HepG2 (cell line): ENCODE data around the gene TET3.

Experiments
- DMAP1 ChIP-seq: IDR thresholded peaks from 2 replicates; pipeline ENCODE4 v1.6.1; 2016
- ETV6 ChIP-seq: sonication (generic); formaldehyde crosslinking; conservative IDR thresholded peaks from 2 replicates; pipeline ENCODE4 v1.4.0; 2020; ENCODE audit warnings: missing genetic modification reagents
- JUN ChIP-seq: sonication (generic); formaldehyde crosslinking; IDR thresholded peaks from 2 replicates; pipeline ENCODE4 v1.4.0; 2020; ENCODE audit warnings: mild to moderate bottlenecking, missing genetic modification reagents
- TCF7 ChIP-seq: sonication (generic); IDR thresholded peaks from 2 replicates; pipeline ENCODE4 v1.6.1; 2016; ENCODE audit warnings: antibody characterized with exemption, low read depth
- ZBTB21 ChIP-seq: sonication (generic); formaldehyde crosslinking; IDR thresholded peaks from 2 replicates; pipeline ENCODE4 v1.4.0; 2020; ENCODE audit warnings: missing genetic modification reagents
- TF ChIP-seq, protein P1 (sequence below): sonication (generic); formaldehyde crosslinking; IDR thresholded peaks from 2 replicates; pipeline ENCODE4 v1.9.0; 2021; ENCODE audit warnings: missing genetic modification reagents, mild to moderate bottlenecking, borderline replicate concordance
- TF ChIP-seq, protein P2 (sequence below), 2 experiments: fragments of 450-650 bp in 1 of 2; sonication (generic) in 1 of 2; formaldehyde crosslinking; IDR thresholded peaks; 2 replicates each; pipeline versions ENCODE4 v1.5.0 to v1.8.0; 2020 to 2022; ENCODE audit warnings: mild to moderate bottlenecking in 1 of 2, missing genetic modification reagents in 1 of 2
- TF ChIP-seq, protein P3 (sequence below): IDR thresholded peaks from 2 replicates; pipeline ENCODE4 v1.6.1; 2012; ENCODE audit warnings: inconsistent platforms
- TF ChIP-seq, protein P4 (sequence below): IDR thresholded peaks from 2 replicates; pipeline ENCODE4 v1.6.1; 2016; ENCODE audit warnings: low read depth, missing genetic modification reagents, missing compliant biosample characterization
- TF ChIP-seq, protein P5 (sequence below): IDR thresholded peaks from 2 replicates; pipeline ENCODE4 v1.6.1; 2016; ENCODE audit warnings: low read depth, borderline replicate concordance

DNA sequence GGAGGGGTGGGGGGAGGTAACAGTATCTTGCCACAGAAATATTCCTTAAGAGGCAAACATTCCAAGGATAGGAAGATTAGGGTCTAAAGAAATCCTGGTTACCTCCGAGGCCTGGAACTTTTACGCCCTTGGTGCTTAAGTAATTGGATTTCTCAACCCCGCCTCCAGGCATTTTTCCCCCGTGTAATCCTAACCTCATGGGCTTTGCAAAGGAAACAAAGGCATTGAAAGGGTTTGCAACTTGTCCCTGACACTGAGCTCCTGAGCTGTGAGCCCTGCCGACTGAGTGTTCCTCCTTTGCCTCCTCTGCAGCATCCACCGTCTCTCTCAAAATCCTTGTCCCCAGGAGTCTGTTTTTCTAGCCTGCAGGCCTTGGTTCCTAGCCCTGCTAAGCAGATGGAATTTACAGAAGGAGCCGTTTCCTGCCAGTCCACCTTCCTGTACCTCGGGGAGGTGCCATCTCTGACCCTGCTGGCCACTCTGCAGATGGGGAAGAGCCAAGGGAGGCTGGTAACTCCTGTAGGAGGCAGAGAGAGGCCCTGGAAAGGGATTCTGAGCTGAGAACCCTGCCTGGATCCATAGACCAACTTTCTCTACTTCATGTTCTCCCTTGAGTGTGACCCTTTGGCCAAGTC, 24.2 kb downstream of the TET3 start:
- TF ChIP-seq DMAP1 (no peak), JUN (CRISPR knock-in tag) (no peak), ETV6 (CRISPR knock-in tag) (no peak), TCF7 (no peak), ZBTB21 (CRISPR knock-in tag) (no peak)
- TF ChIP-seq, protein P1, sequence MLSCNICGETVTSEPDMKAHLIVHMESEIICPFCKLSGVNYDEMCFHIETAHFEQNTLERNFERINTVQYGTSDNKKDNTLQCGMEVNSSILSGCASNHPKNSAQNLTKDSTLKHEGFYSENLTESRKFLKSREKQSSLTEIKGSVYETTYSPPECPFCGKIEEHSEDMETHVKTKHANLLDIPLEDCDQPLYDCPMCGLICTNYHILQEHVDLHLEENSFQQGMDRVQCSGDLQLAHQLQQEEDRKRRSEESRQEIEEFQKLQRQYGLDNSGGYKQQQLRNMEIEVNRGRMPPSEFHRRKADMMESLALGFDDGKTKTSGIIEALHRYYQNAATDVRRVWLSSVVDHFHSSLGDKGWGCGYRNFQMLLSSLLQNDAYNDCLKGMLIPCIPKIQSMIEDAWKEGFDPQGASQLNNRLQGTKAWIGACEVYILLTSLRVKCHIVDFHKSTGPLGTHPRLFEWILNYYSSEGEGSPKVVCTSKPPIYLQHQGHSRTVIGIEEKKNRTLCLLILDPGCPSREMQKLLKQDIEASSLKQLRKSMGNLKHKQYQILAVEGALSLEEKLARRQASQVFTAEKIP (CRISPR knock-in tag), result no peak
- TF ChIP-seq, protein P2, sequence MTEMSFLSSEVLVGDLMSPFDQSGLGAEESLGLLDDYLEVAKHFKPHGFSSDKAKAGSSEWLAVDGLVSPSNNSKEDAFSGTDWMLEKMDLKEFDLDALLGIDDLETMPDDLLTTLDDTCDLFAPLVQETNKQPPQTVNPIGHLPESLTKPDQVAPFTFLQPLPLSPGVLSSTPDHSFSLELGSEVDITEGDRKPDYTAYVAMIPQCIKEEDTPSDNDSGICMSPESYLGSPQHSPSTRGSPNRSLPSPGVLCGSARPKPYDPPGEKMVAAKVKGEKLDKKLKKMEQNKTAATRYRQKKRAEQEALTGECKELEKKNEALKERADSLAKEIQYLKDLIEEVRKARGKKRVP (CRISPR knock-in tag; IDR thresholded peaks at IDR 0.05), result no peak
- TF ChIP-seq, protein P3, sequence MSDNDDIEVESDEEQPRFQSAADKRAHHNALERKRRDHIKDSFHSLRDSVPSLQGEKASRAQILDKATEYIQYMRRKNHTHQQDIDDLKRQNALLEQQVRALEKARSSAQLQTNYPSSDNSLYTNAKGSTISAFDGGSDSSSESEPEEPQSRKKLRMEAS, result no peak
- TF ChIP-seq, protein P4, sequence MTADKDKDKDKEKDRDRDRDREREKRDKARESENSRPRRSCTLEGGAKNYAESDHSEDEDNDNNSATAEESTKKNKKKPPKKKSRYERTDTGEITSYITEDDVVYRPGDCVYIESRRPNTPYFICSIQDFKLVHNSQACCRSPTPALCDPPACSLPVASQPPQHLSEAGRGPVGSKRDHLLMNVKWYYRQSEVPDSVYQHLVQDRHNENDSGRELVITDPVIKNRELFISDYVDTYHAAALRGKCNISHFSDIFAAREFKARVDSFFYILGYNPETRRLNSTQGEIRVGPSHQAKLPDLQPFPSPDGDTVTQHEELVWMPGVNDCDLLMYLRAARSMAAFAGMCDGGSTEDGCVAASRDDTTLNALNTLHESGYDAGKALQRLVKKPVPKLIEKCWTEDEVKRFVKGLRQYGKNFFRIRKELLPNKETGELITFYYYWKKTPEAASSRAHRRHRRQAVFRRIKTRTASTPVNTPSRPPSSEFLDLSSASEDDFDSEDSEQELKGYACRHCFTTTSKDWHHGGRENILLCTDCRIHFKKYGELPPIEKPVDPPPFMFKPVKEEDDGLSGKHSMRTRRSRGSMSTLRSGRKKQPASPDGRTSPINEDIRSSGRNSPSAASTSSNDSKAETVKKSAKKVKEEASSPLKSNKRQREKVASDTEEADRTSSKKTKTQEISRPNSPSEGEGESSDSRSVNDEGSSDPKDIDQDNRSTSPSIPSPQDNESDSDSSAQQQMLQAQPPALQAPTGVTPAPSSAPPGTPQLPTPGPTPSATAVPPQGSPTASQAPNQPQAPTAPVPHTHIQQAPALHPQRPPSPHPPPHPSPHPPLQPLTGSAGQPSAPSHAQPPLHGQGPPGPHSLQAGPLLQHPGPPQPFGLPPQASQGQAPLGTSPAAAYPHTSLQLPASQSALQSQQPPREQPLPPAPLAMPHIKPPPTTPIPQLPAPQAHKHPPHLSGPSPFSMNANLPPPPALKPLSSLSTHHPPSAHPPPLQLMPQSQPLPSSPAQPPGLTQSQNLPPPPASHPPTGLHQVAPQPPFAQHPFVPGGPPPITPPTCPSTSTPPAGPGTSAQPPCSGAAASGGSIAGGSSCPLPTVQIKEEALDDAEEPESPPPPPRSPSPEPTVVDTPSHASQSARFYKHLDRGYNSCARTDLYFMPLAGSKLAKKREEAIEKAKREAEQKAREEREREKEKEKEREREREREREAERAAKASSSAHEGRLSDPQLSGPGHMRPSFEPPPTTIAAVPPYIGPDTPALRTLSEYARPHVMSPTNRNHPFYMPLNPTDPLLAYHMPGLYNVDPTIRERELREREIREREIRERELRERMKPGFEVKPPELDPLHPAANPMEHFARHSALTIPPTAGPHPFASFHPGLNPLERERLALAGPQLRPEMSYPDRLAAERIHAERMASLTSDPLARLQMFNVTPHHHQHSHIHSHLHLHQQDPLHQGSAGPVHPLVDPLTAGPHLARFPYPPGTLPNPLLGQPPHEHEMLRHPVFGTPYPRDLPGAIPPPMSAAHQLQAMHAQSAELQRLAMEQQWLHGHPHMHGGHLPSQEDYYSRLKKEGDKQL (CRISPR knock-in tag), result no peak
- TF ChIP-seq, protein P5, sequence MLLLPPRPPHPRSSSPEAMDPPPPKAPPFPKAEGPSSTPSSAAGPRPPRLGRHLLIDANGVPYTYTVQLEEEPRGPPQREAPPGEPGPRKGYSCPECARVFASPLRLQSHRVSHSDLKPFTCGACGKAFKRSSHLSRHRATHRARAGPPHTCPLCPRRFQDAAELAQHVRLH (CRISPR knock-in tag), result no peak
